KOPT-K1 (cell line): ENCODE measurements around the gene ARF4.

Experiments used
- H3K27ac ChIP-seq: fragments of 200-600 bp; sonication (generic); 2 replicates; pipeline ENCODE4 v1.5.1; 2016; ENCODE audit warnings: antibody characterized with exemption, mild to moderate bottlenecking, low read depth, low read length; ENCODE audit not compliant: poor library complexity, severe bottlenecking
- H3K36me3 ChIP-seq: fragments of 200-600 bp; sonication (generic); 2 replicates; pipeline ENCODE4 v1.5.1; 2017; ENCODE audit warnings: antibody characterized with exemption, mild to moderate bottlenecking, low read length, moderate library complexity; ENCODE audit not compliant: insufficient read depth
- H3K9me3 ChIP-seq: fragments of 200-600 bp; sonication (generic); 2 replicates; pipeline ENCODE4 v1.5.1; 2017; ENCODE audit warnings: antibody characterized with exemption, low read length, mild to moderate bottlenecking; ENCODE audit not compliant: insufficient read depth, poor library complexity, severe bottlenecking

ARF4 gene

GRCh38 chr3:57596495-57597126 lies 533 bp downstream of the ARF4 start:
- H3K36me3 ChIP-seq: peaks cover 27% of the 10 kb centered on the region
- no peaks in the 10 kb centered on the region for H3K9me3 ChIP-seq
- H3K27ac ChIP-seq: peak overlapping the region; percentile 85

- no peaks in the 10 kb centered on the region for H3K9me3 ChIP-seq
- peaks cover 41% of the 10 kb centered on the region for H3K36me3 ChIP-seq
- H3K27ac ChIP-seq: no peak overlapping the region
Measured at GRCh38 chr3:57594576-57594975, 2.6 kb downstream of the ARF4 start.

- H3K36me3 ChIP-seq: peaks cover 44% of the 10 kb centered on the region
- no peaks in the 10 kb centered on the region for H3K9me3 ChIP-seq
- no peak overlapping the region for H3K27ac ChIP-seq
Measured at GRCh38 chr3:57594144-57594543, 3.0 kb downstream of the ARF4 start.

- Histone ChIP-seq H3K36me3 (peaks cover 55% of the 10 kb centered on the region), H3K27ac (no peak overlapping the region), H3K9me3 (no peaks in the 10 kb centered on the region)
Measured at GRCh38 chr3:57592306-57592705, 4.8 kb downstream of the ARF4 start.

GRCh38 chr3:57587905-57588304 lies 9.2 kb downstream of the ARF4 start:
- Histone ChIP-seq H3K36me3 (peaks cover 74% of the 10 kb centered on the region), H3K27ac (no peak overlapping the region), H3K9me3 (no peaks in the 10 kb centered on the region)

GRCh38 chr3:57586778-57587177 lies 10.4 kb downstream of the ARF4 start:
- no peaks in the 10 kb centered on the region for H3K9me3 ChIP-seq
- H3K36me3 ChIP-seq: peaks cover 74% of the 10 kb centered on the region
- no peak overlapping the region for H3K27ac ChIP-seq

- H3K36me3 ChIP-seq: peaks cover 85% of the 10 kb centered on the region
Measured at GRCh38 chr3:57583544-57583943, 13.6 kb downstream of the ARF4 start.

GRCh38 chr3:57582474-57583168 lies 14.5 kb downstream of the ARF4 start:
- Histone ChIP-seq H3K36me3 (peaks cover 86% of the 10 kb centered on the region), H3K27ac (no peak overlapping the region), H3K9me3 (no peaks in the 10 kb centered on the region)

More at GRCh38 chr3:57583544-57583943, 13.6 kb downstream of the ARF4 start:
- no peaks in the 10 kb centered on the region for H3K9me3 ChIP-seq
- H3K27ac ChIP-seq: no peak overlapping the region

- Histone ChIP-seq H3K36me3 (peaks cover 98% of the 10 kb centered on the region), H3K27ac (peak overlapping the region; percentile 3), H3K9me3 (no peaks in the 10 kb centered on the region)
Measured at GRCh38 chr3:57577801-57578200, 19.3 kb downstream of the ARF4 start.

- Histone ChIP-seq H3K9me3 (no peaks in the 10 kb centered on the region), H3K36me3 (peaks cover 98% of the 10 kb centered on the region), H3K27ac (no peak overlapping the region)
Measured at GRCh38 chr3:57575966-57576626, 21.0 kb downstream of the ARF4 start.

- Histone ChIP-seq H3K27ac (no peak overlapping the region), H3K36me3 (peaks cover 100% of the 10 kb centered on the region)
Measured at GRCh38 chr3:57572096-57572495, 25.0 kb downstream of the ARF4 start.

GRCh38 chr3:57570878-57571277 lies 26.3 kb downstream of the ARF4 start:
- H3K9me3 ChIP-seq: no peaks in the 10 kb centered on the region
- H3K27ac ChIP-seq: no peak overlapping the region
- peaks cover 100% of the 10 kb centered on the region for H3K36me3 ChIP-seq

More at GRCh38 chr3:57572096-57572495, 25.0 kb downstream of the ARF4 start:
- no peaks in the 10 kb centered on the region for H3K9me3 ChIP-seq

- Histone ChIP-seq H3K36me3 (peaks cover 100% of the 10 kb centered on the region), H3K27ac (no peak overlapping the region), H3K9me3 (no peaks in the 10 kb centered on the region)
Measured at GRCh38 chr3:57569859-57570450, 27.2 kb downstream of the ARF4 start.

GRCh38 chr3:57559526-57559925 lies 37.6 kb downstream of the ARF4 start:
- Histone ChIP-seq H3K36me3 (peaks cover 70% of the 10 kb centered on the region), H3K27ac (no peak overlapping the region), H3K9me3 (no peaks in the 10 kb centered on the region)

- H3K36me3 ChIP-seq: peaks cover 47% of the 10 kb centered on the region
- H3K27ac ChIP-seq: peak overlapping the region; percentile 87
- no peaks in the 10 kb centered on the region for H3K9me3 ChIP-seq
Measured at GRCh38 chr3:57557085-57557537, 40.0 kb downstream of the ARF4 start.
